NCI-H146 treated with DMSO at 0.1 percent for 48 hours (cell line): ENCODE data around the gene TIMM13.
"Not testable (repeated sequence)": the region's sequence is repeated elsewhere in the genome, so short reads cannot be mapped to it uniquely, and the experiment has no call there.

Experiments used
- DNase-seq: peaks from one replicate; lab custom pipeline; 2025; ENCODE audit not compliant: unreplicated experiment; lab: John Stamatoyannopoulos, UW

Gene TIMM13

GRCh38 chr19:2415281-2415972 lies 12.0 kb downstream of the TIMM13 start:
- DNase-seq: no peak

GRCh38 chr19:2413629-2414028 lies 13.8 kb downstream of the TIMM13 start:
- no peak for DNase-seq

GRCh38 chr19:2413159-2413558 lies 14.2 kb downstream of the TIMM13 start:
- no peak for DNase-seq

DNA sequence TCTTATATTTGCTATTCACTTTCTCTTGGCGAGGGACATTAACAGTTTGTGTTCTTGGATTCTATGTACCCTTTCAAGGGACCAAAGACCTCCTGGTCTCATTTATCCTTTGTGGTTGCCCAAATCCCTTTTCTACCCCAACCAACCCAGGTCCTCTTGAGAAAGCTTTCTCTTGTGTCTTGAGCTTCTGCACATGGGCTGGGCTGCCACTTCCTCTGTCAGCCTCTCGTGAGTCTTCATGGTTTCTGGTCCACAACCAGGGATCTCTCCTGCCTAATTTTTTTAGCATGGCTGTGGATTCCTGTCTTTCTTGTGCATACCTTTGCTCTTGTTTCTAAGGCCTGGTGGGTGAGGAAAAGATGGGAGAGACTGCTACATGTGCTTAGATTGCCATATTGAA lies 14.9 kb downstream of the TIMM13 start:
- DNase-seq: no peak

DNA sequence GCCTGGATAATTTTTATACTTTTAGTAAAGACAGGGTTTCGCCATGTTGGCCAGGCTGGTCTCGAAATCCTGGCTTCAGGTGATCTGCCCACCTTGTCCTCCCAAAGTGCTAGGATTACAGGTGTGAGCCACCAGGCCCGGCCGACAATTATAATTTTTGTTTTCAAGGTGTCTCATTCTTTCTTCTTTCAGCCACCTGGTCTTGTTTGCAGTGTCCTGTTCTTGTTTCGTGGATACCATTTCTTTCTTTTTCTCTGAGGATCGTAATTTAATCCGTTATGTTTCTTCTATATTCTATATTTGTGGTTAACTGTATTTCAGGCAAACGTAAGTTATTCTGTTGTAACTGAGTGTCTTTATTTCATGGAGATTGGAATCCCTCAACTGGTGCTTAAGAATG lies 15.7 kb downstream of the TIMM13 start:
- DNase-seq: no peak

GRCh38 chr19:2410023-2410422 lies 17.4 kb downstream of the TIMM13 start:
- DNase-seq: no peak

GRCh38 chr19:2409352-2409912 lies 18.0 kb downstream of the TIMM13 start:
- DNase-seq: no peak

- no peak for DNase-seq
Measured at GRCh38 chr19:2408247-2408646, 19.1 kb downstream of the TIMM13 start.

GRCh38 chr19:2399582-2399981 lies 27.8 kb downstream of the TIMM13 start:
- DNase-seq: no peak

GRCh38 chr19:2398735-2399305 lies 28.6 kb downstream of the TIMM13 start:
- DNase-seq: no peak

- DNase-seq: not testable (repeated sequence)
Measured at GRCh38 chr19:2397173-2397572, 30.2 kb downstream of the TIMM13 start.

- DNase-seq: not testable (repeated sequence)
Measured at GRCh38 chr19:2395293-2395829, 32.0 kb downstream of the TIMM13 start.

GRCh38 chr19:2394442-2395292 lies 32.7 kb downstream of the TIMM13 start:
- no peak for DNase-seq

GRCh38 chr19:2394054-2394441 lies 33.3 kb downstream of the TIMM13 start:
- DNase-seq: no peak

DNA sequence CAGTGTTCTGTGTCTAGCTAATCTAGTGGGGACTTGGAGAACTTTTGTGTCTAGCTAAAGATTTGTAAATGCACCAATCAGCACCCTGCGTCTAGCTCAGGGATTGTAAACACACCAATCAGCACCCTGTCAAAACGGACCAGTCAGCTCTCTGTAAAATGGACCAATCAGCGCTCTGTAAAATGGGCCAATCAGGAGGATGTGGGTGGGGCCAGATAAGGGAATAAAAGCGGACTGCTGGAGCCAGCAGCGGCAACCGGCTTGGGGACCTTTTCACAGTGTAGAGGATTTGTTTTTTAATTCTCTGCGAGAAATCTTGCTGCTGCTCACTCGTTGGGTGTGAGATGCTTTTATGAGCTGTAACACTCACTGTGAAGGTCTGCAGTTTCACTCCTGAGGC lies 34.5 kb downstream of the TIMM13 start:
- DNase-seq: not testable (repeated sequence)

GRCh38 chr19:2392366-2392765 lies 35.0 kb downstream of the TIMM13 start:
- DNase-seq: no peak

DNA sequence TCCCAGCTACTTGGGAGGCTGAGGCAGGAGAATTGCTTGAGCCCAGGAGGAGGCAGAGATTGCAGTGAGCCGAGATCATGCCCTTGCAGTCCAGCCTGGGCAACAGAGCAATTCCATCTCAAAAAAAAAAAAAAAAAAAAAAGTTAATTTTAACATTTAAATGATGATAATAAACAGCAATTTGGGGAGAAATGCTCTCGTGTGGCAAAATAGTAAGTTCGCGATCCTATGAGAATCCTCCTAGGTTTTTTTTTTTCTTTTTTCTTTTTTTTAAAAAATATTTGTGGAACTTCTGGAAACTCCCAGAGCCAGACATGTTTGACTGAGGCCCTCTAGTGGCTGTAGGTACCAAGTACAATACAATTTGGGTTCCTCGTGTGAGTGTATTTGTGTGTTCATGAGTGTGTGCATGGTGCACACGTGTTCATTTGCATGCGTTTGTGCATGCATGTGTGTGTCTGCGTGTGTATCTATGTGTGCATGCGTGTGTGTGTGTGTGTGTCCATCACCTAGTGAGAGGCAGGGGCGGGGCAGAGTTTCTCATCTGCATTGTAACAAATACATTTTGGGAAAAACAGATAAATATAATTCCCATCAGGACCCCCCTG lies 36.2 kb downstream of the TIMM13 start:
- DNase-seq: peak; percentile 40

DNA sequence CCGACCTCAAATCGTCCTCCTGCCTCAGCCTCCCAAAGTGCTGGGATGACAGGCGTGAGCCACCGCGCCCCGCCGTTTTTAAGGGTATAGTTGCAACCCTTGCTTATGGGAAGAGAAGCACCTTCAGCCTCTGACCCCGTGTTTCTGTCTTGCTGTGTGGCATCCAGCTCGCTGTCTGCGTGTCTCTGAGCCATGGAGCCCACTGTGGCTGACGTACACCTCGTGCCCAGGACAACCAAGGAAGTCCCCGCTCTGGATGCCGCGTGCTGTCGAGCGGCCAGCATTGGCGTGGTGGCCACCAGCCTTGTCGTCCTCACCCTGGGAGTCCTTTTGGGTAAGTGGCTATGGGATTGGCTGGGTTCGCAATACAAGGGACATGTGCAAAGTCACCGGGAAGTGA lies 37.8 kb downstream of the TIMM13 start:
- no peak for DNase-seq

GRCh38 chr19:2387367-2388288 lies 39.8 kb downstream of the TIMM13 start:
- no peak for DNase-seq
